Astrocyte (in vitro differentiated cells and primary cell): Measurements from ENCODE around the gene RTP1.

Source experiments
- EZH2 ChIP-seq: IDR thresholded peaks from 2 replicates; pipeline ENCODE4 v1.6.1; 2012; ENCODE audit warnings: mild to moderate bottlenecking, low read length, inconsistent platforms; ENCODE audit not compliant: insufficient read depth
- TF ChIP-seq, protein P1 (sequence below): IDR thresholded peaks from 2 replicates; pipeline ENCODE4 v1.5.1; 2011; ENCODE audit warnings: low read depth, mild to moderate bottlenecking, inconsistent platforms, low read length, moderate library complexity; ENCODE audit not compliant: insufficient read depth

DNA sequence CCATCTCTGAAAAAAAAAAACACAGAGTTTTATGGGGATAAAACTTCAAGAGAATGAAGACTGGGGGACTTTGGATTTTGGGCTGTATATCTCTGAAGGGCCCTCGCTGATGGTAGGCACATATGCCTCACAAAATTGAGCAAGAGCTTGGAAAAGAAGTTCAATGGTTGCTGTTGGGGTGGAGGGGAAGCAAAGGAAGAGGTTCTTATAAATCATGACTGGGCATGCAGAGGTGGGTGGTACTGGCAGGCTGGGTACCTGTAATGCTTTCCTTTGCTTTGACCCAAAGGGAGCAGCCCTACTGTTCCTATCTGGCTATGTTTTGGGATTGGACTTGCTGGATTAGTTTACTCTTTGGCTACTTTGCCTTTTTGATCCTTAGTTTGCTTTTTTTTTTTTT lies 6.0 kb upstream of the RTP1 start:
- TF ChIP-seq, protein P1, sequence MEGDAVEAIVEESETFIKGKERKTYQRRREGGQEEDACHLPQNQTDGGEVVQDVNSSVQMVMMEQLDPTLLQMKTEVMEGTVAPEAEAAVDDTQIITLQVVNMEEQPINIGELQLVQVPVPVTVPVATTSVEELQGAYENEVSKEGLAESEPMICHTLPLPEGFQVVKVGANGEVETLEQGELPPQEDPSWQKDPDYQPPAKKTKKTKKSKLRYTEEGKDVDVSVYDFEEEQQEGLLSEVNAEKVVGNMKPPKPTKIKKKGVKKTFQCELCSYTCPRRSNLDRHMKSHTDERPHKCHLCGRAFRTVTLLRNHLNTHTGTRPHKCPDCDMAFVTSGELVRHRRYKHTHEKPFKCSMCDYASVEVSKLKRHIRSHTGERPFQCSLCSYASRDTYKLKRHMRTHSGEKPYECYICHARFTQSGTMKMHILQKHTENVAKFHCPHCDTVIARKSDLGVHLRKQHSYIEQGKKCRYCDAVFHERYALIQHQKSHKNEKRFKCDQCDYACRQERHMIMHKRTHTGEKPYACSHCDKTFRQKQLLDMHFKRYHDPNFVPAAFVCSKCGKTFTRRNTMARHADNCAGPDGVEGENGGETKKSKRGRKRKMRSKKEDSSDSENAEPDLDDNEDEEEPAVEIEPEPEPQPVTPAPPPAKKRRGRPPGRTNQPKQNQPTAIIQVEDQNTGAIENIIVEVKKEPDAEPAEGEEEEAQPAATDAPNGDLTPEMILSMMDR, result no peak
- TF ChIP-seq EZH2, result no peak
